CD14-positive monocyte (primary cell): Measurements from ENCODE around the gene GMCL1. TPM values are rescaled to one million over a fixed set of nuclear protein-coding genes. Genes with fewer than 3 reads are reported as not detected.

ENCODE experiments used
- DNase-seq, 3 donors: peaks; one replicate each; pipeline ENCODE4 v3.0.0-alpha.2; 2011 to 2022
- H2AFZ ChIP-seq: 2 replicates; pipeline ENCODE4 v1.6.0; 2012; ENCODE audit warnings: mild to moderate bottlenecking, low read depth, low read length, inconsistent platforms; ENCODE audit not compliant: insufficient read depth, poor library complexity, severe bottlenecking
- H3K27ac ChIP-seq, 2 donors: 1 replicate in 1 of 2; 2 replicates in 1 of 2; pipeline ENCODE4 v1.5.1; 2012 to 2013; ENCODE audit warnings: low read length in 2 of 2, control low read depth in 1 of 2, inconsistent platforms in 1 of 2, low read depth in 1 of 2, mild to moderate bottlenecking in 1 of 2
- H3K27me3 ChIP-seq, 2 donors: one replicate each; pipeline versions ENCODE4 v1.6.0 to v1.6.1; 2011 to 2013; ENCODE audit warnings: low read length in 2 of 2; ENCODE audit not compliant: control insufficient read depth in 2 of 2, insufficient read depth in 2 of 2
- H3K36me3 ChIP-seq, 2 donors: replicated peaks in 1 of 2; 1 replicate in 1 of 2; 2 replicates in 1 of 2; pipeline versions ENCODE4 v1.5.1 to v1.6.1; 2012 to 2013; ENCODE audit warnings: low read length in 2 of 2, control low read depth in 1 of 2, inconsistent platforms in 1 of 2, mild to moderate bottlenecking in 1 of 2; ENCODE audit not compliant: insufficient read depth in 2 of 2, control insufficient read depth in 1 of 2
- H3K4me1 ChIP-seq, 2 donors: 1 replicate in 1 of 2; 2 replicates in 1 of 2; pipeline versions ENCODE4 v1.5.1 to v1.6.1; 2012 to 2013; ENCODE audit warnings: low read length in 2 of 2, control low read depth in 1 of 2, inconsistent platforms in 1 of 2, mild to moderate bottlenecking in 1 of 2, moderate library complexity in 1 of 2; ENCODE audit not compliant: insufficient read depth in 2 of 2, control insufficient read depth in 1 of 2
- H3K4me2 ChIP-seq: replicated peaks from 2 replicates; pipeline ENCODE3; 2012; ENCODE audit warnings: low read length, moderate library complexity, mild to moderate bottlenecking; ENCODE audit not compliant: poor library complexity, severe bottlenecking; ENCODE audit errors: extremely low read depth
- H3K4me3 ChIP-seq, 3 experiments: fragments of 200-600 bp in 1 of 3; sonication (generic) in 1 of 3; replicated peaks in 1 of 3; 1 replicate in 2 of 3; 2 replicates in 1 of 3; pipeline ENCODE4 v1.5.1; 2011 to 2013; ENCODE audit warnings: low read length in 3 of 3, mild to moderate bottlenecking in 3 of 3, control low read depth in 2 of 3, low read depth in 2 of 3, inconsistent platforms in 1 of 3, moderate library complexity in 1 of 3
- H3K79me2 ChIP-seq: 2 replicates; pipeline ENCODE4 v1.6.0; 2012; ENCODE audit warnings: mild to moderate bottlenecking, control low read depth, inconsistent platforms, low read length, moderate library complexity; ENCODE audit not compliant: insufficient read depth
- H3K9ac ChIP-seq: 2 replicates; pipeline ENCODE4 v1.6.0; 2017; ENCODE audit warnings: low read length, mild to moderate bottlenecking; ENCODE audit not compliant: insufficient read depth, poor library complexity, severe bottlenecking
- H3K9me3 ChIP-seq, 2 donors: replicated peaks in 1 of 2; 1 replicate in 1 of 2; 2 replicates in 1 of 2; pipeline versions ENCODE4 v1.5.1 to v1.6.1; 2012 to 2013; ENCODE audit warnings: low read length in 2 of 2, control low read depth in 1 of 2; ENCODE audit not compliant: control insufficient read depth in 1 of 2, insufficient read depth in 1 of 2
- H4K20me1 ChIP-seq: 2 replicates; pipeline ENCODE4 v1.6.0; 2012; ENCODE audit warnings: mild to moderate bottlenecking, low read length, control low read depth, moderate library complexity; ENCODE audit not compliant: insufficient read depth
- H3K27ac Mint-ChIP-seq, 7 donors: one replicate each; pipeline ENCODE4 v1.8.0; 2020; ENCODE audit warnings: mild to moderate bottlenecking in 7 of 7, mixed read lengths in 7 of 7, moderate library complexity in 6 of 7, inconsistent platforms in 2 of 7
- H3K27me3 Mint-ChIP-seq, 3 donors: one replicate each; pipeline ENCODE4 v1.8.0; 2021 to 2022; ENCODE audit warnings: low read depth in 3 of 3, mild to moderate bottlenecking in 3 of 3, mixed read lengths in 3 of 3, moderate library complexity in 3 of 3, inconsistent platforms in 1 of 3
- H3K36me3 Mint-ChIP-seq, 2 donors: one replicate each; pipeline ENCODE4 v1.8.0; 2020; ENCODE audit warnings: mixed read lengths in 2 of 2, inconsistent platforms in 1 of 2, mild to moderate bottlenecking in 1 of 2
- H3K4me1 Mint-ChIP-seq: one replicate; pipeline ENCODE4 v1.8.0; 2020; ENCODE audit warnings: mild to moderate bottlenecking, mixed read lengths
- H3K4me3 Mint-ChIP-seq, 2 donors: one replicate each; pipeline ENCODE4 v1.8.0; 2020; ENCODE audit warnings: mild to moderate bottlenecking in 2 of 2, mixed read lengths in 2 of 2, moderate library complexity in 1 of 2
- H3K9me3 Mint-ChIP-seq, 7 donors: one replicate each; pipeline ENCODE4 v1.8.0; 2020 to 2022; ENCODE audit warnings: mixed read lengths in 7 of 7, mild to moderate bottlenecking in 6 of 7, moderate library complexity in 6 of 7, inconsistent platforms in 2 of 7
- WGBS: methylation state at CpG from one replicate; pipeline ENCODE4 v1.1.5; 2013; ENCODE audit warnings: missing lambda C conversion rate; ENCODE audit not compliant: insufficient coverage; 5-methylcytosine and 5-hydroxymethylcytosine counted together
- intact Hi-C, 2 donors: fragments of 100-400 bp; cut with micrococcal nuclease; formaldehyde crosslinking; loops; one replicate each; pipeline versions ENCODE4 v1.15.0 to v1.15.1; 2023
- polyA plus RNA-seq, 3 donors: library from polyadenylated mRNA; depleted of rRNA in 1 of 3; unstranded in 2 of 3; stranded (reverse) in 1 of 3; fragments of 300-500 nt in 2 of 3; fragments of >200 nt in 1 of 3; fragmentation: Illumina TruSeq in 2 of 3; gene quantifications; 1 replicate in 2 of 3; 2 replicates in 1 of 3; pipeline ENCODE4 v1.2.3, GENCODE V29; 2012 to 2021
- TF ChIP-seq, protein P1 (sequence below): fragments of 200-600 bp; IDR thresholded peaks from one replicate; pipeline ENCODE4 v1.8.0; 2022; ENCODE audit warnings: antibody characterized with exemption, mild to moderate bottlenecking

GMCL1 gene
- polyA plus RNA-seq, 3 donors, result 4.4 to 15.1 (median 9.4) TPM

DNA sequence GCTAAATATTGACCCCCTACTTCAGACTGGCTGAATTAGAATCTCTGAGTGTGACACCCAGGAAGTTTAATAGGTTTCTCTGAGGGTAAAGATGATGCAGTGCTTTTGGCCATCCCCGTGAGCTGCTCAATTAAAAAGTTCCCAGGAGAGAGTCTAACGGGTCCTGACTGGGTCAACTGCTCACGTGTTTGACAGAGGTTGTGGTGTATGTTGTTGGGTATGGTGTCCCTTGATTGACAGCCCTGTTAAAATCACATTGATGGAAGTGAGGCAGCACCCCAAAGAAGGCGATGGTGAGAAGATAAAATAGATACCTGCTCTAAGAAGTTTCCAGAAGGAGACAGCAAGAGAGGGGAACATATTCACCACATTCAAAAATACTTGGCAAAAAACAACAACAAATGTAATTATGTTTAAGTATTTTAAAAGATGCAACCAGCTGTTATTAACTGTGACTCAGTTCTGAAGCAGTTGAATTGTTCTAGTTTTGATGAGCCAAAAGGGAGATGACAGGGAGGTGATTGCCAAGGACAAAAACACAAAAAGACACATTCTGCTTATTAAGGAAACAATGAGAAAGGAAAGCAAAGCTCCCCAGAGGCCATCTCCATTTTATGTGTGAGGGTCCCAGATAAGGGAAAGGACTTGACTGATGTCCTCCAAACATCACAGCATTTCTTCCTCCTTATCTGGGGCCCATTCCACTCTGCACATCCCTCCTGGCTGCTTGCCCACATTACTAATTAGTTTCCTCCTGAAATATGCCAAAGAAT lies 11.5 kb upstream of the GMCL1 start:
- Mint-ChIP-seq H3K4me3 (no peak overlapping the region), H3K36me3 (peaks cover 65 to 73% of the 10 kb centered on the region in 2 donors), H3K9me3 (peaks cover 0 to 2% (median 0%) of the 10 kb centered on the region in 7 donors), H3K4me1 (peaks cover 4% of the 10 kb centered on the region), H3K27ac (no peak overlapping the region), H3K27me3 (peaks cover 0 to 3% (median 0%) of the 10 kb centered on the region in 3 donors)
- H3K4me3 ChIP-seq, result no peak overlapping the region
- TF ChIP-seq, protein P1, sequence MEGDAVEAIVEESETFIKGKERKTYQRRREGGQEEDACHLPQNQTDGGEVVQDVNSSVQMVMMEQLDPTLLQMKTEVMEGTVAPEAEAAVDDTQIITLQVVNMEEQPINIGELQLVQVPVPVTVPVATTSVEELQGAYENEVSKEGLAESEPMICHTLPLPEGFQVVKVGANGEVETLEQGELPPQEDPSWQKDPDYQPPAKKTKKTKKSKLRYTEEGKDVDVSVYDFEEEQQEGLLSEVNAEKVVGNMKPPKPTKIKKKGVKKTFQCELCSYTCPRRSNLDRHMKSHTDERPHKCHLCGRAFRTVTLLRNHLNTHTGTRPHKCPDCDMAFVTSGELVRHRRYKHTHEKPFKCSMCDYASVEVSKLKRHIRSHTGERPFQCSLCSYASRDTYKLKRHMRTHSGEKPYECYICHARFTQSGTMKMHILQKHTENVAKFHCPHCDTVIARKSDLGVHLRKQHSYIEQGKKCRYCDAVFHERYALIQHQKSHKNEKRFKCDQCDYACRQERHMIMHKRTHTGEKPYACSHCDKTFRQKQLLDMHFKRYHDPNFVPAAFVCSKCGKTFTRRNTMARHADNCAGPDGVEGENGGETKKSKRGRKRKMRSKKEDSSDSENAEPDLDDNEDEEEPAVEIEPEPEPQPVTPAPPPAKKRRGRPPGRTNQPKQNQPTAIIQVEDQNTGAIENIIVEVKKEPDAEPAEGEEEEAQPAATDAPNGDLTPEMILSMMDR, result no peak
- 92% methylated on average over 3 of the region's 4 CpGs for WGBS
- H4K20me1 ChIP-seq, result no peaks in the 10 kb centered on the region
- H3K27ac ChIP-seq, result no peak overlapping the region
- no peaks in the 10 kb centered on the region for H3K9me3 ChIP-seq
- peaks cover 0 to 6% of the 10 kb centered on the region in 2 donors for H3K4me1 ChIP-seq
- H3K79me2 ChIP-seq, result no peaks in the 10 kb centered on the region
- H3K27me3 ChIP-seq, result no peaks in the 10 kb centered on the region
- intact Hi-C loops, result loop anchor here (2.0 kb wide), 2 partner anchors 91 to 93 kb away; no protein-coding TSS in a partner anchor
- no peak overlapping the region for H2AFZ ChIP-seq
- H3K4me2 ChIP-seq, result no peak overlapping the region
- DNase-seq, result no peak
- H3K9ac ChIP-seq, result no peak overlapping the region
- peaks cover 25 to 76% of the 10 kb centered on the region in 2 donors for H3K36me3 ChIP-seq

DNA sequence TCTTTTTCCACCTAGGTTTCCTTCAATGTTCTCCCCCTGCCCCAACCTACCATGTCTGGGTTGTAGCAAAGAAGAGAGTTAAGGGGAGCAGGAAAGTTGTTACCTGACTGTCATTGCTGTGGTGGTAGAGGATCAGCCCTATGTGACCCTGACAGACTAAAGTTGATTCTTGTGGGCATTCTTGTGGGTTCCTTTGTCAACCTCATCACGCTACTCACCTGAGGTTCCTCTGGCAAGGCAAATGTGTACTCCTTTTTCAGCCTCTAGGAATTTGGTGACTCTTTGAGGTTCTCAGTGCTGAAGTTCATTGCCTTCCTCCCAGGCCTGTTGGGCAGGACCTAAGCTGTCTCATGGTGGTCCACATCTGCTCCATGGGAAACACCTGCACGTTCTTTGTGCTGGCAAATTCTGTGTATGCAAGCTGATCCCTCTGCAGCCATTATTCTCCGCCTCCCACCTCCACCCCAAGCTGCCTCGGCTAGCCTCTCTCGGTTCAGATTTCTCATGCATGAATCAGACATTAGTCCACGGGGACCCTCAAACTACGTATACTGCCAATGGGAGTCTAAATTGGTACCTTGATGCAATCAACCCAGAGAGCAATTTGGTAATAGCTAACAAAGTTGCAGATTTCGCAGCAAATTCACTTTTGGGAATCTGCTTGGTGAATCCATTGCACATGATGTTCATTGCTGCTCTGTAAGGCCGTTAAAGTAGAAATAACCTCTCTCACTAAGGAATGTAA lies 1.5 kb upstream of the GMCL1 start:
- TF ChIP-seq, protein P1, result no peak
- Histone ChIP-seq H3K9me3 (no peaks in the 10 kb centered on the region), H4K20me1 (peaks cover 2% of the 10 kb centered on the region), H3K36me3 (peaks cover 0 to 4% of the 10 kb centered on the region in 2 donors), H3K79me2 (peaks cover 35% of the 10 kb centered on the region), H3K4me3 (no peak overlapping the region), H3K27me3 (no peaks in the 10 kb centered on the region), H2AFZ (no peak overlapping the region), H3K4me2 (no peak overlapping the region), H3K9ac (no peak overlapping the region), H3K4me1 (peaks cover 22 to 31% of the 10 kb centered on the region in 2 donors), H3K27ac (no peak overlapping the region)
- H3K27ac Mint-ChIP-seq, result peak overlapping the region in 3 of 7 donors; percentile 60 to 89 (median 84)
- intact Hi-C loops, result no loop called here
- peaks cover 0 to 3% (median 0%) of the 10 kb centered on the region in 7 donors for H3K9me3 Mint-ChIP-seq
- H3K4me1 Mint-ChIP-seq, result peaks cover 22% of the 10 kb centered on the region
- peaks cover 0 to 1% (median 0%) of the 10 kb centered on the region in 3 donors for H3K27me3 Mint-ChIP-seq
- peaks cover 9 to 10% of the 10 kb centered on the region in 2 donors for H3K36me3 Mint-ChIP-seq
- H3K4me3 Mint-ChIP-seq, result no peak overlapping the region
- WGBS, result 100% methylated on average over 7 of the region's 9 CpGs
- DNase-seq, result no peak
